GOT3 (cell line): ENCODE data around the gene CSPG4.
"Not testable (repeated sequence)": the region's sequence is repeated elsewhere in the genome, so short reads cannot be mapped to it uniquely, and the experiment has no call there.

ENCODE experiments used
- DNase-seq: peaks from one replicate; lab custom pipeline; 2025; ENCODE audit warnings: mixed read lengths; lab: John Stamatoyannopoulos, UW

CSPG4 gene

GRCh38 chr15:75648156-75649000, 64.3 kb downstream of the CSPG4 start:
- no peak for DNase-seq

- peak; percentile 63 for DNase-seq
Observed at GRCh38 chr15:75647370-75648155, 65.1 kb downstream of the CSPG4 start, which contains the start of gene SNX33. SNX33 (plus strand) TSS chr15:75647912; CDS start chr15:75649103, 1,191 bp downstream.

- DNase-seq: no peak
Observed at GRCh38 chr15:75646944-75647364, 65.7 kb downstream of the CSPG4 start.

GRCh38 chr15:75646112-75646943, 66.3 kb downstream of the CSPG4 start:
- DNase-seq: no peak

GRCh38 chr15:75644376-75644775, 68.3 kb downstream of the CSPG4 start:
- DNase-seq: no peak

GRCh38 chr15:75641603-75642002, 71.0 kb downstream of the CSPG4 start:
- DNase-seq: no peak

- DNase-seq: no peak
Observed at GRCh38 chr15:75641179-75641503, 71.5 kb downstream of the CSPG4 start.

- DNase-seq: no peak
Observed at GRCh38 chr15:75640483-75641178, 72.0 kb downstream of the CSPG4 start.

GRCh38 chr15:75639709-75640482, 72.8 kb downstream of the CSPG4 start, which contains the start of gene IMP3:
IMP3 (minus strand) TSS chr15:75640224; CDS start chr15:75640168, 56 bp downstream.
- peak; percentile 86 for DNase-seq

GRCh38 chr15:75639191-75639708, 73.4 kb downstream of the CSPG4 start:
- DNase-seq: no peak

- DNase-seq: no peak
Observed at GRCh38 chr15:75637245-75638009, 75.2 kb downstream of the CSPG4 start.

GRCh38 chr15:75636026-75636425, 76.6 kb downstream of the CSPG4 start:
- DNase-seq: no peak

- not testable (repeated sequence) for DNase-seq
Observed at GRCh38 chr15:75633922-75634321, 78.7 kb downstream of the CSPG4 start.

- DNase-seq: no peak
Observed at GRCh38 chr15:75631935-75632334, 80.7 kb downstream of the CSPG4 start.

GRCh38 chr15:75625542-75626347, 86.9 kb downstream of the CSPG4 start, which contains the start of gene SNUPN:
SNUPN (minus strand) TSS chr15:75625725; CDS start chr15:75621051, 4,674 bp downstream.
- DNase-seq: peak; percentile 76
